ENCODE measurements around the gene SLC35F2. TPM values are rescaled to one million over a fixed set of nuclear protein-coding genes. Genes with fewer than 3 reads are reported as not detected.
"Not testable (repeated sequence)": the region's sequence is repeated elsewhere in the genome, so short reads cannot be mapped to it uniquely, and the experiment has no call there.

Gene SLC35F2
- total and polyA plus RNA-seq, 2 experiments from 2014 or later = 13.0 to 14.8 TPM

GRCh38 chr11:107882095-107882820, 23.7 kb upstream of the SLC35F2 start:
- TF ChIP-seq EZH2phosphoT487 (IDR thresholded peaks at IDR 0.05; ENCODE audit: low read depth, severe bottlenecking, unreplicated experiment) (no peak), EZH2 (IDR thresholded peaks at IDR 0.05; ENCODE audit: borderline replicate concordance) (no peak), CTCF (IDR thresholded peaks at IDR 0.05; ENCODE audit: poor library complexity) (no peak)
- Histone ChIP-seq H3K79me2 (no peaks in the 10 kb centered on the region), H3K27me3 (no peaks in the 10 kb centered on the region), H3K4me1 (ENCODE audit: insufficient read depth) (no peaks in the 10 kb centered on the region), H3K9me2 (replicated peaks; ENCODE audit: insufficient read depth) (no peaks in the 10 kb centered on the region), H3K4me3 (no peak overlapping the region), H3K27ac (no peak overlapping the region), H4K20me1 (ENCODE audit: insufficient read depth, poor library complexity, severe bottlenecking) (no peaks in the 10 kb centered on the region), H2AFZ (no peak overlapping the region), H3K4me2 (no peak overlapping the region), H3K36me3 (replicated peaks; ENCODE audit: insufficient read depth, low read depth) (no peaks in the 10 kb centered on the region), H3K9me3 (ENCODE audit: low read depth) (no peaks in the 10 kb centered on the region)
- 91% methylated on average over 3 of the region's 3 CpGs for WGBS (ENCODE audit: low lambda C conversion rate, missing lambda C conversion rate)
- DNase-seq (ENCODE audit: low spot score) = no peak

- not testable (repeated sequence) for H3K4me3 ChIP-seq; H3K4me2 ChIP-seq; H3K9me3 ChIP-seq (ENCODE audit: low read depth); H3K79me2 ChIP-seq; H2AFZ ChIP-seq; H3K4me1 ChIP-seq (ENCODE audit: insufficient read depth); DNase-seq (ENCODE audit: low spot score); H3K27ac ChIP-seq; H3K9me2 ChIP-seq (replicated peaks; ENCODE audit: insufficient read depth); H4K20me1 ChIP-seq (ENCODE audit: insufficient read depth, poor library complexity, severe bottlenecking); H3K36me3 ChIP-seq (replicated peaks; ENCODE audit: insufficient read depth, low read depth); H3K27me3 ChIP-seq
- 91% methylated on average over 9 of the region's 9 CpGs for WGBS (ENCODE audit: low lambda C conversion rate, missing lambda C conversion rate)
Observed at GRCh38 chr11:107881471-107881870, 22.9 kb upstream of the SLC35F2 start.

- Histone ChIP-seq H3K4me3 (no peak overlapping the region), H3K4me2 (no peak overlapping the region), H3K79me2 (no peaks in the 10 kb centered on the region), H3K27me3 (no peaks in the 10 kb centered on the region), H3K9me2 (replicated peaks; ENCODE audit: insufficient read depth) (no peaks in the 10 kb centered on the region), H3K4me1 (ENCODE audit: insufficient read depth) (no peaks in the 10 kb centered on the region), H2AFZ (no peak overlapping the region), H3K27ac (no peak overlapping the region), H3K9me3 (ENCODE audit: low read depth) (no peaks in the 10 kb centered on the region), H4K20me1 (ENCODE audit: insufficient read depth, poor library complexity, severe bottlenecking) (no peaks in the 10 kb centered on the region), H3K36me3 (replicated peaks; ENCODE audit: insufficient read depth, low read depth) (no peaks in the 10 kb centered on the region)
- WGBS (ENCODE audit: low lambda C conversion rate, missing lambda C conversion rate) = 76% methylated on average over 2 of the region's 2 CpGs
- DNase-seq (ENCODE audit: low spot score) = no peak
- TF ChIP-seq CTCF (IDR thresholded peaks at IDR 0.05; ENCODE audit: poor library complexity) (no peak), EZH2phosphoT487 (IDR thresholded peaks at IDR 0.05; ENCODE audit: low read depth, severe bottlenecking, unreplicated experiment) (no peak), EZH2 (IDR thresholded peaks at IDR 0.05; ENCODE audit: borderline replicate concordance) (no peak)
Observed at GRCh38 chr11:107876141-107876540, 17.6 kb upstream of the SLC35F2 start.

- no peaks in the 10 kb centered on the region for H3K79me2 ChIP-seq
- no peak for DNase-seq (ENCODE audit: low spot score)
- no peaks in the 10 kb centered on the region for H3K4me1 ChIP-seq (ENCODE audit: insufficient read depth)
- no peaks in the 10 kb centered on the region for H3K27me3 ChIP-seq
- H3K36me3 ChIP-seq (replicated peaks; ENCODE audit: insufficient read depth, low read depth) = no peaks in the 10 kb centered on the region
- no peak overlapping the region for H3K27ac ChIP-seq
- no peaks in the 10 kb centered on the region for H3K9me3 ChIP-seq (ENCODE audit: low read depth)
- H3K4me3 ChIP-seq = no peak overlapping the region
- TF ChIP-seq CTCF (IDR thresholded peaks at IDR 0.05; ENCODE audit: poor library complexity) = no peak
- no peak for TF ChIP-seq EZH2phosphoT487 (IDR thresholded peaks at IDR 0.05; ENCODE audit: low read depth, severe bottlenecking, unreplicated experiment)
- no peak for TF ChIP-seq EZH2 (IDR thresholded peaks at IDR 0.05; ENCODE audit: borderline replicate concordance)
- no peak overlapping the region for H3K4me2 ChIP-seq
- 76% methylated on average over 4 of the region's 4 CpGs for WGBS (ENCODE audit: low lambda C conversion rate, missing lambda C conversion rate)
- H3K9me2 ChIP-seq (replicated peaks; ENCODE audit: insufficient read depth) = no peaks in the 10 kb centered on the region
- no peak overlapping the region for H2AFZ ChIP-seq
- no peaks in the 10 kb centered on the region for H4K20me1 ChIP-seq (ENCODE audit: insufficient read depth, poor library complexity, severe bottlenecking)
Observed at GRCh38 chr11:107864591-107864990, 6.0 kb upstream of the SLC35F2 start.
